ENCODE results near the gene FXYD6.

Gene FXYD6

DNA sequence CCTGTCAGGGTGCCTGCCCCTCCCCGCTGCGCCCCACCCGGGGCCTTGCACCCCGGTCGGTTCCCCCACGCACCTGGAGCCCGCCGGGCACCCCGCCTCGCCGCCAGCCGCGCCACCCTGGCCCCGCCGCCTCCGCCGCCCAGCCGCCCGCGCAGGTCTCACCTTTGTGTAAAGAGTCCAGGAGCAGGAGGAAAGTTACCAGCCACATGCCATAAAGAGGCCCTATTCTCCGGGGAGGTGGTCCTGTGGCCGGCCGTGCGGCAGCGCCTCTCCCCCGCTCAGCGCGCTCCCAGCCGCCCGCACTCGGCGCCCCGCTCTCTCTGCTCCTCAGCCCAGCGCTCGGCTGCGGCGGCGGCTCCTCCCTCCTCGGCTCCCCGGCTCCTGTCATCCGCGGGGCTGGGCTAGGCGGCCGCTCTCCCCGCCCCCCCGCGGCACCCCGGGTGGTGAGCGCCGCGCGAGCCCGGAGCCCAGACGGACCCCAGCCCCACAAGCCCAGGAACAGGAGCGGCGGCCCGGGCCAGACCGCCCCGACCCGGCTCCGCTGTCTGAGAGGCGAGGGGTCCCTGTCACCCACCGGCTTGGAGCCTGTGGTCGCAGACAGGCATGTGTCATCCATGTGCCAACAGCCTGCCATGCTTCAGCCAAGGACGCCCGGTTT lies 79.5 kb downstream of the FXYD6 start, which contains the start of gene DSCAML1:
TSS of gene DSCAML1 (minus strand) at position 345 of the 658 bp plus-strand sequence. CDS start at position 208, 137 bp downstream.
- no peak for DNase-seq
- TF ChIP-seq POLR2A (IDR thresholded peaks at IDR 0.05; ENCODE audit: low read length), result no peak
- no peak for TF ChIP-seq GATA1 (IDR thresholded peaks at IDR 0.05; ENCODE audit: low read depth, low read length)

- DNase-seq, result no peak
- TF ChIP-seq GATA1 (IDR thresholded peaks at IDR 0.05; ENCODE audit: low read depth, low read length), result no peak
- TF ChIP-seq POLR2A (IDR thresholded peaks at IDR 0.05; ENCODE audit: low read length), result no peak
Measured at GRCh38 chr11:117796456-117796871, 80.0 kb downstream of the FXYD6 start.

DNA sequence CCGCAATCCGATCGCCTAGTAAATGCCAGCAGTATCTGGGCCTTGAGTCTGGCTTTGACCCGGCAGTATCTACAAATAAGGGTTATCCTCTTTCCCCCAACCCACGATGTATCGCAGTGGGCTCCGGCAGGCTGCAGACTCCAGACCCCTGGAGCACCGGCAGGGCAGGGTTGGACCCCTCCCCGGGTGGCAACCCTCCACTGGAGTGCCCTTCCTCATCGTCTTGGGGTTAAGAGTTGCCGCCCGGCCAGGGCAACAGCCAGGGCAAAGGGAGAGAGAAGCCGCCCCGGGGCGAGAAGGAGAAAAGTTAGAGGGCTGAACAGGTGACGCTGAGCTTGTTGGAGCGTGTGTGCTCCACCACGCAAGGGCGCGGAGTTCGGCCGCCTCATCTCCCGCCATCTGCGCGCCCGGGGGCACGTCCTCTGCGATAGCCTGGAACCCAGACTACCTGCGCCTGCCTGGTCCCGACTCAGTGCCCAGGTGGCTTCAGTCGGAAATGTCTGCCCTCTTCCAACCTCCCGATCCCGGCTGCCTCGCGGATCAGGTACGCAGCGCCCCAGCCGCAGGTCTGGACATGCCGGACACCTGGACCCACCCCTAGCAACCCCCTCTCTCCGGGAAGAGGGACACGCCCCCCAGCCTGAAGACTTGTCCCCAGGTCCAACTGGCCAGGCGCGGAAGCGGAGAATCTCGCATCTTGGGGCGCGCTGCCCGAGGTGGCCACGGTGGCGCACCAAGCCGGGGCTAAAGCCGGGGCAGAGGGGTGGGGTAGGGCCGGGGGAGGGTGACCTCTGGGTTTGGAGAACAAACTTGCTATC lies 80.6 kb downstream of the FXYD6 start:
- DNase-seq, result no peak
- TF ChIP-seq GATA1 (IDR thresholded peaks at IDR 0.05; ENCODE audit: low read depth, low read length) (no peak), POLR2A (IDR thresholded peaks at IDR 0.05; ENCODE audit: low read length) (no peak)

DNA sequence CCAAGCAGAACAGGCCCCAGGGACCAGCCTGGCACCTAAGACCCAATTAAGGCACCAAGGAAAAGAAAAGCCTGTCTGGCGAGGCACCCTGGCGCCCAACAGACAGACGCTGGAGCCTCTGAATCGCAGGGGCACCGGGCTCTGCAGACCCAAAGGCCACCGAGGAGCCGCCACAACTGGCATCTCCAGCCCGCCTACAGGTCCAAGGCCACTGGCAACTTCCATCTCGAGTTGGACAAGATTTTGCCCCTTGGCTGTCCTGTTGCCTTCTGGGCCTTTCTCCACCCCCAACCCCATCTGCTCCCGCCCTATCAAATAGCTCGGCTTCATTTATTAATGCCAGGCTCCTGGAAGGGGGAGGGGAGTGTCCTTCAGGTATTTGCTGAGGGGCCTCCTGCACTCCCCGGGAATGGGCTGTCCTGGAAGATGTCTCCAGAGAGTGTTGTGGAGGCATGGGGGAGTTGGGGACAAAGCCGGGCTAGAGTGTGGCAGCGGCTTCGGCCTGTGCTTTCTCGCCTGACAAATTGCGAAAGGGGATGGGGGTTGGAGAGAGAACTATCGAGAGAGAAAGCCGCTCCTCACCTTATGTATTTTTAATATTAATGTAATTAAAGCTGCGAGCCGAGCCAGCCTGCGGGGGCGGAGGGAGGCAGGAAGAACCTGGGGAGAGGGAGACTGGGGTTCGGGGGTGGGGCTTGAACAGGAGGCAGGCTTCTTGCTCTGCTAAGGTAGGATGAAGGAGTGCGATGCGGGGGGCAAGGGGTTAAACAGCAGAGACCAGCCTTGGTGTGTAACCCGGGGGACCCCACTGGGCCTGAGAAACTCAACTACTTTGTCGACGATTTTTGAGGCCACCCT lies 81.5 kb downstream of the FXYD6 start:
- DNase-seq, result no peak
- no peak for TF ChIP-seq GATA1 (IDR thresholded peaks at IDR 0.05; ENCODE audit: low read depth, low read length)

DNA sequence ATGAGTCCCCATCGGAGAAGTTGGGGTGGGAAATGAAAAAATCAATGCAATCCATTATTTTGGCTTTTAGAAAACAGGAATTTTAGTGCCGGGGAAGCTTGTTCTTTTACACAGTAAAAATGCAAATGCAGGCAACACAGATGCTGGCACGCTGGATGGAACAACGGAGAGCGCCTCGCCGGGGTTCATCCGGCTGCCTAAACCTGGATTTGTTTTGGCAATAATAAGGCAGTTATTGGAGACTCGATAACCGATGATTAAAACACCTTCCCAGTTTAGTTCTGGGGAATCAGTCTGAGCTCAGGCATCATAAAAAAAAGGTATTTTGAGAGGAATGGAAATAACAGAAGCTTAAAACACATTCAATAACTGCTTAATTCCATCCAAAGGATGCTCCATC lies 82.3 kb downstream of the FXYD6 start:
- no peak for DNase-seq
- TF ChIP-seq POLR2A (IDR thresholded peaks at IDR 0.05; ENCODE audit: low read length) (no peak), GATA1 (IDR thresholded peaks at IDR 0.05; ENCODE audit: low read depth, low read length) (no peak)

DNA sequence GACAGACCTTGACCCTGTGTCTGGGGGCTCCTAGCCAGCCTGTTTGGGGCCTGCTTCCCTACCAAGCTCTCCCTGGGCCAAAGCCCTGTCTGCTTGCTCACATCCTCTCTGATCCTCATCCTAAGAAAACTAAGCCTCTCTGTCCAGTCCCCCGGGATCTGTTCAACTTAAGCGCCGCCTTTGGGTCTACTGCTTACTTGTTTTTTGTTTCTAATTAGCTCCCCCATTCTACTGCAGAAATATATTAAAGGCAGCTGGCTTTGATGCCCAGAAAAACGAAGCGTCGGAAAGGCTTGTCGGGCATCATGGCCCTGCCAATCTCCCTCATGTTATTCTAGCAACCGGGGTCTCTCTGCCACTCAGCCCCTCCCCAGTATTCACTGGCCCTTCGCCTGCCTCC lies 82.9 kb downstream of the FXYD6 start:
- TF ChIP-seq POLR2A (IDR thresholded peaks at IDR 0.05; ENCODE audit: low read length) (no peak), GATA1 (IDR thresholded peaks at IDR 0.05; ENCODE audit: low read depth, low read length) (no peak)
- DNase-seq, result no peak

DNA sequence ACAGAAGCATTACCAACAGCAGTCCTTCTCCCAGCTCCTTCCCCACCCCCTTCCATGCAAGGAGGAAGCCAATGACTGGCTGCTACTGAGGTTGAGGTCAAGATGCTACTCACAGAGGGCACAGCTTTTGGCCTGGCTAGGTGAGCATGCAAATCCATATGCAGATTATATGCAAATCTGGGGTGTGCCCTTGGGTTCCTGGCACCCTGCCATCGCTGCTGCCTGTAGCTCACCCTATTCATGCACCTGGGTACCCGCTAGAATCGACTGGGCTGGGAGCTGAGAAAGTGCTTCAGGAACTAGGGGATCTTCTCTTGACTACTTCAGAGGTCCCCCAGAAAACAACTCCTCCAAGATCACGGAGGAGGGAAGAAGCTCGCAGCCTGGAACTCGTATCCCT lies 83.5 kb downstream of the FXYD6 start:
- DNase-seq, result no peak

GRCh38 chr11:117792241-117792640 lies 84.2 kb downstream of the FXYD6 start:
- no peak for DNase-seq
- TF ChIP-seq POLR2A (IDR thresholded peaks at IDR 0.05; ENCODE audit: low read length) (no peak), GATA1 (IDR thresholded peaks at IDR 0.05; ENCODE audit: low read depth, low read length) (no peak)

More for the DNA sequence above, 83.5 kb downstream of the FXYD6 start:
- no peak for TF ChIP-seq GATA1 (IDR thresholded peaks at IDR 0.05; ENCODE audit: low read depth, low read length)
- TF ChIP-seq POLR2A (IDR thresholded peaks at IDR 0.05; ENCODE audit: low read length), result no peak

DNA sequence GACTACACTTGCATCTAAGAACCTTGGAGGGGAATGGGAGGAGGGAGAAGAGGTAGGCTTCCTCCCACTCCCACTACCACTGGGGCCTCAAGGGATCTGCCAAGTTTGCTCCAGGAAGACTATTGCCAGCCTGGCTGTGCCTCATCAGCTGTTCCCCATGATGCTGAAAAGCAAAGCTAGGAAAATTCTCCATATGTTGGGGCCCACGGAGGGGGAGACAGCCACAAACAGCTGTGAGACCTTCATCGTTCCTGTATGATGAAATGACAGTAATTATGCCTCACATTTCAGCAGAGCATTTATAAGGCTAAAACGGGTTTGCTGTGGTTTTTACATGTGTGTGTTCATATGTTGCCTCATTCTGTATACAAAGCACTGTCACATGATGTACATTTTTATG lies 86.2 kb downstream of the FXYD6 start:
- no peak for TF ChIP-seq POLR2A (IDR thresholded peaks at IDR 0.05; ENCODE audit: low read length)
- TF ChIP-seq GATA1 (IDR thresholded peaks at IDR 0.05; ENCODE audit: low read depth, low read length), result no peak
- no peak for DNase-seq

DNA sequence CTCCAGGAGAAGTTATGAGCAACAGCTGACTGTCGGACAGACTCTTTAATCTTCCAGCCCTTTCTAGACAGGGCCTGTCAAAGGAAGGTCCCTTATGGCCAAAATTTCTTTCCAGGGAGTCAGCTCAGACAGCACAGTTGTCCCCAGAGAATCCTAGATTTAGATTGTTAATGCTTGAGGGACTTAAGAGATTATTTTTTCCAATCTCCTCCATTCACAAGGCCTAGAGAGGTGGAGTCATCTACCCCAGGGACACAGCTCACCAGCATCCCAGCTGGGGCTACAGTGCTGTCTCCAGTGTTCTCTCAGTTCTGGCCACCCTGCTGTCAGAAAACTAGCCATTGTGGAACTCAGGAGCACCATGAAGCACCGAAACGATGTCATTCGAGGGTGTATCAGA lies 87.2 kb downstream of the FXYD6 start:
- DNase-seq, result no peak
- TF ChIP-seq GATA1 (IDR thresholded peaks at IDR 0.05; ENCODE audit: low read depth, low read length) (no peak), POLR2A (IDR thresholded peaks at IDR 0.05; ENCODE audit: low read length) (no peak)

All from erythroblast (primary cell).